SK-N-SH (cell line): ENCODE measurements around the gene ORC6.

ENCODE experiments used
- EP300 ChIP-seq, 2 experiments: IDR thresholded peaks; 2 replicates each; pipeline versions ENCODE4 v1.4.0 to v1.6.1; 2012; ENCODE audit warnings: borderline replicate concordance in 1 of 2, low read depth in 1 of 2, low read length in 1 of 2
- EZH2phosphoT487 ChIP-seq: fragments of 200-600 bp; sonication (generic); IDR thresholded peaks from 2 replicates; pipeline ENCODE4 v1.6.1; 2017; ENCODE audit warnings: low read depth, mixed run types, mild to moderate bottlenecking, antibody characterized with exemption, moderate library complexity, borderline replicate concordance
- MAX ChIP-seq: IDR thresholded peaks from 2 replicates; pipeline ENCODE4 v1.4.0; 2012; ENCODE audit warnings: low read depth
- RAD21 ChIP-seq: IDR thresholded peaks from 2 replicates; pipeline ENCODE4 v1.6.1; 2012; ENCODE audit warnings: mild to moderate bottlenecking, low read length
- SIN3A ChIP-seq: IDR thresholded peaks from 2 replicates; pipeline ENCODE4 v1.6.1; 2012; ENCODE audit warnings: low read depth, mild to moderate bottlenecking, low read length, moderate library complexity, borderline replicate concordance
- TEAD4 ChIP-seq: IDR thresholded peaks from 2 replicates; pipeline ENCODE4 v1.4.0; 2012; ENCODE audit warnings: mild to moderate bottlenecking, borderline replicate concordance; ENCODE audit not compliant: insufficient read depth
- TF ChIP-seq, protein P1 (sequence below): fragments of 200-600 bp; sonication (generic); IDR thresholded peaks from 2 replicates; pipeline ENCODE4 v1.6.1; 2017; ENCODE audit warnings: antibody characterized with exemption, mild to moderate bottlenecking, moderate library complexity
- TF ChIP-seq, protein P2 (sequence below): IDR thresholded peaks from 2 replicates; pipeline ENCODE4 v1.6.1; 2012; ENCODE audit warnings: mild to moderate bottlenecking, low read depth, low read length, moderate library complexity

DNA sequence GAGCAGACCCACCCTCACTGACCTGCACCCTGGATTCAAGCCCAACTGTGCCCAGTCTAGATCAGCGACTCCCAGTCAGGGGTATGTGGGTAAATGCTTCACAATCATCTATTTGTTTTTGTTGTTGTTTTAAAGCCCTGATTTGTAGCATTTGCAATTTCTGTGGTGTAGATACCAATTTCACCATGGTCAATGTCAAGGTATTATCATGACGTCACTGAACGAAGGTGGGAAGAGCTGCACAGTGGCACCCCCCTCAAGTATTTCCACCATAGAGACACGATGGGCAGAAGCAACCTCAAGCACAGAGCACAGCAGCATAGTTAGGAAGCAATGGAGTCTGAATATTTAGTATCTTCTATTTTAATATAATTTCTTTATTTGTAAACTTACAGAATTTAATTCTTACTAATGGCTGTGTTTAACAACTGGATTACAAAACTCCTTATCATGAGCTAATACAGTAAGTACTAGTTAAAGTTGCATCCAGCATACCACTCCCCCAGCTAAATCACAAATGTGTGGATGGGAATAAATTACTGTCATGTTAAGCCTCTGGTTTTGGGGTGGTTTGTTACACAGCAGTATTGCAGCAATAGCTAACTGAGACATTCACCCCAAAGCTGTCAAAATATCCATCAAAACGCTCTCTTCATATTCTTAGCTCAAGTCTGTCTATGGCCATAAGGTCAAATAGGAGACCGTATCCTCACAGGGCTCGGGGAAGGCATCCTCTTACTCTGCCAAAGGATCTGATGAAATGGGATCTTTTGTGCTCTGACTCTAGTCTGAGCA lies 25.5 kb downstream of the ORC6 start:
- TF ChIP-seq, protein P1, sequence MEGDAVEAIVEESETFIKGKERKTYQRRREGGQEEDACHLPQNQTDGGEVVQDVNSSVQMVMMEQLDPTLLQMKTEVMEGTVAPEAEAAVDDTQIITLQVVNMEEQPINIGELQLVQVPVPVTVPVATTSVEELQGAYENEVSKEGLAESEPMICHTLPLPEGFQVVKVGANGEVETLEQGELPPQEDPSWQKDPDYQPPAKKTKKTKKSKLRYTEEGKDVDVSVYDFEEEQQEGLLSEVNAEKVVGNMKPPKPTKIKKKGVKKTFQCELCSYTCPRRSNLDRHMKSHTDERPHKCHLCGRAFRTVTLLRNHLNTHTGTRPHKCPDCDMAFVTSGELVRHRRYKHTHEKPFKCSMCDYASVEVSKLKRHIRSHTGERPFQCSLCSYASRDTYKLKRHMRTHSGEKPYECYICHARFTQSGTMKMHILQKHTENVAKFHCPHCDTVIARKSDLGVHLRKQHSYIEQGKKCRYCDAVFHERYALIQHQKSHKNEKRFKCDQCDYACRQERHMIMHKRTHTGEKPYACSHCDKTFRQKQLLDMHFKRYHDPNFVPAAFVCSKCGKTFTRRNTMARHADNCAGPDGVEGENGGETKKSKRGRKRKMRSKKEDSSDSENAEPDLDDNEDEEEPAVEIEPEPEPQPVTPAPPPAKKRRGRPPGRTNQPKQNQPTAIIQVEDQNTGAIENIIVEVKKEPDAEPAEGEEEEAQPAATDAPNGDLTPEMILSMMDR, result no peak
- no peak for TF ChIP-seq MAX
- TF ChIP-seq EP300 (IDR thresholded peaks at IDR 0.05; ENCODE audit: borderline replicate concordance in 1 of 2, low read depth in 1 of 2, low read length in 1 of 2), result no peak
- TF ChIP-seq, protein P2, sequence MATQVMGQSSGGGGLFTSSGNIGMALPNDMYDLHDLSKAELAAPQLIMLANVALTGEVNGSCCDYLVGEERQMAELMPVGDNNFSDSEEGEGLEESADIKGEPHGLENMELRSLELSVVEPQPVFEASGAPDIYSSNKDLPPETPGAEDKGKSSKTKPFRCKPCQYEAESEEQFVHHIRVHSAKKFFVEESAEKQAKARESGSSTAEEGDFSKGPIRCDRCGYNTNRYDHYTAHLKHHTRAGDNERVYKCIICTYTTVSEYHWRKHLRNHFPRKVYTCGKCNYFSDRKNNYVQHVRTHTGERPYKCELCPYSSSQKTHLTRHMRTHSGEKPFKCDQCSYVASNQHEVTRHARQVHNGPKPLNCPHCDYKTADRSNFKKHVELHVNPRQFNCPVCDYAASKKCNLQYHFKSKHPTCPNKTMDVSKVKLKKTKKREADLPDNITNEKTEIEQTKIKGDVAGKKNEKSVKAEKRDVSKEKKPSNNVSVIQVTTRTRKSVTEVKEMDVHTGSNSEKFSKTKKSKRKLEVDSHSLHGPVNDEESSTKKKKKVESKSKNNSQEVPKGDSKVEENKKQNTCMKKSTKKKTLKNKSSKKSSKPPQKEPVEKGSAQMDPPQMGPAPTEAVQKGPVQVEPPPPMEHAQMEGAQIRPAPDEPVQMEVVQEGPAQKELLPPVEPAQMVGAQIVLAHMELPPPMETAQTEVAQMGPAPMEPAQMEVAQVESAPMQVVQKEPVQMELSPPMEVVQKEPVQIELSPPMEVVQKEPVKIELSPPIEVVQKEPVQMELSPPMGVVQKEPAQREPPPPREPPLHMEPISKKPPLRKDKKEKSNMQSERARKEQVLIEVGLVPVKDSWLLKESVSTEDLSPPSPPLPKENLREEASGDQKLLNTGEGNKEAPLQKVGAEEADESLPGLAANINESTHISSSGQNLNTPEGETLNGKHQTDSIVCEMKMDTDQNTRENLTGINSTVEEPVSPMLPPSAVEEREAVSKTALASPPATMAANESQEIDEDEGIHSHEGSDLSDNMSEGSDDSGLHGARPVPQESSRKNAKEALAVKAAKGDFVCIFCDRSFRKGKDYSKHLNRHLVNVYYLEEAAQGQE, result no peak
- no peak for TF ChIP-seq SIN3A
- no peak for TF ChIP-seq EZH2phosphoT487
- TF ChIP-seq TEAD4, result no peak
- TF ChIP-seq RAD21, result no peak
